Iris pigment epithelial cell (primary cell): Measurements from ENCODE around the gene S100A3.
A peak's percentile ranks its signal among the peaks of the same experiment; 100 is the strongest.
"Not testable (repeated sequence)": the region's sequence is repeated elsewhere in the genome, so short reads cannot be mapped to it uniquely, and the experiment has no call there.

Source experiments
- DNase-seq: peaks from one replicate; pipeline ENCODE4 v3.0.0-alpha.2; 2011; ENCODE audit warnings: low read depth

The S100A3 gene, protein sequence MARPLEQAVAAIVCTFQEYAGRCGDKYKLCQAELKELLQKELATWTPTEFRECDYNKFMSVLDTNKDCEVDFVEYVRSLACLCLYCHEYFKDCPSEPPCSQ

DNA sequence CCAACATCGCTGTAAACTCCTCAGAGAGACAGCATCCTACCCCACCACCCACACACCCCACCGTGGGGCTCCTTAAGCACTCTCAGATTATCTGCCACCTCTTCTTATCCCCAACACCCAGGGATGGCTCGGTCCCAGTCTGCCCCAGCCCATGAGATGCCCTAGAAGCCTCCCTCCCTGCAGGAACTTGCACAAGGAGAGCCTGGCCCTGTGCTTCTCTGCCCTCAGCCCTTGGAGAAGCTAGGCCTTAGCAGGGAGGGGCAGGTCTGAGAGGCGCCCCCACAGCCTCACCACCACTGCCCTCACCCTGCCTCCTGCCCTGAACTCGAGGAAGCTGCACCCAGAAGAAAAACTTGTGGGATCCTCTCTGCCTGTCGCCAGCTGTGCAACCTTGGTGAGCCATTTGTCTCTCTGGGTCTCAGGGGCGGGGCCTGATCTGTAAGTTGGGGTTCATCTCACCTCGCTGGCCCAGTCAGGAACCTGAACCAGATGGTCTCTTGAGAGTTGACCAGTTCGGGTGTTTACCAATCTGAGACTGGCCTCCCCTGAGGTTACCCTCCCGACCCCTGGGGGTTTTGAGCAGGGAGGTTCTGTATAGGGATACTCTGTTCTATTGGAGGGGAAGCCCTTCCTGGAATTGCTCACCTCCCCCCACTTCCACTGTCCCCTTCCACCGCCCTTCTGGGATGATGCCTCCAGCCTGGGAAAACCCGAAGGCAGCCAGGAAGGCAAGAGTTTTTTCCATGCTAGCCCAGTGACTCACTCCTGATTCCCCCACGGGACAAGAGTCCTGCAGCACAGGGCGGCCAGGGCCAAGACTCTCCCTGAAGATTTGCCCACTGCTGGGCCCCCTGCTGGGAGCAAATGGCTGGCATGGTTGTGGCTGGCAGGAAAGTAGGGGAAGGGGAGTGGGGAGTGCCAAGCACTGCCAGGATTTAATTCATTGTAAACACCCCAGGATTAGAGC is at the start of gene S100A3:
Gene S100A3, minus strand, starts transcription at position 537 of the 967 bp plus-strand sequence. CDS start 773 bp downstream, outside the sequence.
- DNase-seq, result peak; percentile 75

DNA sequence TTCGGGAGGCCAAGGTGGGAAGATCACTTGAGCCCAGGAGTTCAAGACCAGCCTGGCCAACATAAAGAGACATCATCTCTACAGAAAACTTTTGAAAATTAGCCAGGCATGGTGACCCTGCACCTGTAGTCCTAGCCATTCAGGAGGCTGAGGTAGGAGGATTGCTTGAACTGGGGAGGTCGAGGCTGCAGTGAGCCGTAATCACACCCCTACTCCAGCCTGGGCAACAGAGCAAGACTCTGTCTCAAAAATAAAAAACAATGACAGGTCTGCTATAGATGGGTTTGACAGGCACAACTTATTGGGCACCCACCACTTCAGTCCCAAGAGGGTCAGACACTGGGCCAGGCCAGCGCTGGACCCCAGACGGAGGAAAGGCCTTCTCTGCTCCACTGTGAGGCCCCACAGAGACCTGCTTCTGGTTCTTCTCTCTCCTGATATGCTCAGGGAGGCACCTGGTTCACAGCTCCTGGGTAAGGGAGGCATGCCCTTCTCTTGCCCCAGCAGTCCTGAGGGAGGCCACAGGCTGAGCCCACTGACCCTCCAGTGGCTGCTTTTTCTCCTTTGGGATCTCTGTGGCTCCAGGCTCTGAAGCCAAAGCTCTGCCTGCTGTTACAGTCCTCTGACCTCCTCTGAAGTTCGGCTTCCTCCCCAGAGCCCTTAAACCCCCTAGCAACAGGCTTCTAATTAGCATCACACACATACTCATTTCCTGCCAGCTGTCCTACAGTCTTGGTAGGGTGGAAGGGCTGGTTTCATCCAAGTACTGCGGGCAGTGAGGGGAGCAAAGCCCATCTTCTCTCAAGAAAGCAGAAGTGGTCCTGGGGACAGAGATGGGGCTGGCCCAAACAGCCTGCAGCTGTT is 49.5 kb upstream of the S100A3 start:
- peak; percentile 66 for DNase-seq

DNA sequence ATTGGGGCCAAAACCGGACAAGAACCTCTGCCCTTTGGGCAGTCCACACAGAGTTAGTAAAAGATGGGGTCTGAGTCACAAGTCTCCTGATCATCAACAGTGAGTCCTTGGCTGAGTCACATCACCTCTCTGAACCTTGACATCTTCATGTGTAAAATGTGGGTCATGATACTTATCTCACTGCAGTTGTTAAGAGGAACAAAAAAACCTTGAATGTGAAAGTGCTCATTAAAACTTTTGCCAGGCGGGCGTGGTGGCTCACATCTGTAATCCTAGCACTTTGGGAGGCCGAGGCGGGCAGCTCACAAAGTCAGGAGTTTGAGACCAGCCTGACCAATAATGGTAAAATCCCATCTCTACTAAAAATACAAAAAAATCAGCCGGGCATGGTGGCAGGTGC is 48.1 kb upstream of the S100A3 start:
- peak; percentile 76 for DNase-seq

DNA sequence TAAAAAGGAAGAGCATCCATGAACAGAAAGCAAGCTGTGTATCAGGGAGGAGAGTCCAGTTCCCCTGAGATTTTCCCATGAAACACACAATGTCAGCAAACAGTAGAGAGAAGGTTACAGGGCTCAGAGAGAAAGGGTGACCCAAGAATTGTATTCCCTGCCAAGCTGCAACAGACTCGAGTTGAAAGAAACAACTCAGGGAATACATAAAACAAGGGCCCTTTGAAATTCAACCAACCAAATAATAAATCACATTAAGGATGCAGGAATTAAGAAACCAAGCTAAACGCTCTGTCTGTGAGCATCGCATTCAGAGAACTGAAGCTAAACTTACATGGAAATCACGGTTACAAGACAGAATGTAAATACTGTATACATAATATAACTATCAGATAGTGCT is 43.7 kb upstream of the S100A3 start:
- DNase-seq, result no peak

DNA sequence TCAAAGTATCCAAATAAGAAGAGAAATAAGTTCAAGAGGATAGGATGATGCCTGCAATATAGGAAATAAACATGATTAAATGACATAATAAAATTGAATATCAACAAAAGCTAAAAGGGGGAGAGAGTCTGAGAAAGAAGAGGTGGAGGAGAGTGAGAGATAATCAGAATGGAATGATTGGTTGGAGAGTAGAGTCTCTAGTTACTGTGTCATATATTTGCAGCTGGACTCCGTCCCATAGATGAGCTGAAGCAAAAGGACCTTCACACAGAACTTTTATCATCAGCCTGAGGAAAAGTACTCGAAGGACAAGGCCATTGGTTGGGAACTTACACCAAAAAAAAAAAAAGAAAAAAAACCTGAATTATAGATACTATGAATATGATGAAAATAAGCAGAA is 39.4 kb upstream of the S100A3 start:
- DNase-seq, result no peak

DNA sequence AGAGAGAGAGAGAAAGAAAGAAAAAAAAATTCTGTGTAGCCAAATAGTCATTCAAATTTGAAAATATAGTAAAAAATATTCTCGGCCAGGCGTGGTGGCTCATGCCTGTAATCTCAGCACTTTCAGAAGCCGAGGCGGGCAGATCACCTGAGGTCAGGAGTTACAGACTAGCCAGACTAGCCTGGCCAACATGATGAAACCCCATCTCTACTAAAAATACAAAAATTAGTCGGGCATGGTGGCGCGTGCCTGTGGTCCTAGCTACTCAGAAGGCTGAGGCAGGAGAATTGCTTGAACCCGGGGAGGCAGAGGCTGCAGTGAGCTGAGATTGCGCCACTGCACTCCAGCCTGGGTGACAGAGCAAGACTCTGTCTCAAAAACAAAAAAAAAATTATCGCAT is 39.0 kb upstream of the S100A3 start:
- DNase-seq, result not testable (repeated sequence)

DNA sequence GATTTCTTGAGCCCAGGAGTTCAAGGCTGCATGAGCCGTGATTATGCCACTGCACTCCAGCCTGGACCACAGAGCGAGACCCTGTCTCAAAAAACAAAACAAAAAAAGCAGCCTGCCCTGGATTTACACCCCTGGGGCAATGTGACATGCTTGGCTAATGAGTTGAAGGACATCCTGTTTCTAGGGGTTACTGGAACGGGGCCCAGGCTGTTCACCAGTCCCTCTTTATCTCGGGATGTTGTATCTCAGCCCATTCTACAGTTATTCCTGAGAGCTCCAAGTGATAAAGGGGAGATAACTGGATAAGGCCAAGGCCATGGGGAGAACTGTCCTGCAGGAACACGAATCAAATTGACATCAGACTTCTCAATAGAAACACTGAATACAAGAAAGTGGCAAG is 38.3 kb upstream of the S100A3 start:
- no peak for DNase-seq

DNA sequence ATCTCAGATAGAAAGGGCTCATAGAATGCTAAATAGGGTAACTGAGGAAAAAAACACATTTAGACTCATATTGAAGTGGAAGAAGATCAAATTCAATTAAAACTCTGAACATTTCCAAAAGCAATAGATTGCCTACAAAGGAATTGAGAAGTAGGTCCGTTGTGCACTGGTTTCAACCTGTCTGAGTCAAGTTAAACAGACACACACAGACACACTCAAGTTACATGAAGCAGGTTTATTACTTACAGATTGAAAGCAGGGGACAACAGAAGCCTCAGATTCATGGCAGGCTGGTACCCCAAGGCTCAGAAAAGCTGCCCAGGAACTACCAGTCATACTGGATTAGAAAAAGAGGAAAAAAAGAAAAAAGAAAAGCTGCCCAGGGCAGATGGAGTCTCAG is 37.3 kb upstream of the S100A3 start:
- DNase-seq, result no peak

DNA sequence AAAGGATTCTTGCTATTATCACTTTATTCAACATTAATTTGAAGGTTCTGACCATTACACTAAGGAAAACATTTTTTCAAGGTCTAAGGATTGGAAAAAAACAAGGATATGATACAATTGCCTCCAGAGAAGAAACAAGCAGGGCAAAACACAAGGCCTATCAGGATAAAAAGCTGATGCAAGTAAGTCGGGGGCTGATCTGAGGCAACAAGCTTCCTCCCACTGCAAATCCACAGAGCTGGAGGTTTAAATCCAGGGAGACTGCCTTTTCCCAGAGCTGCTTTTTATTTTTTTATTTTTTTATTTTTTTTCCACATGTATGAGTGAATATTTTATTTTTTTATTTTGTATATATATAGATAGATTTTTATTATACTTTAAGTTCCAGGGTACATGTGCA is 35.9 kb upstream of the S100A3 start:
- DNase-seq, result no peak

DNA sequence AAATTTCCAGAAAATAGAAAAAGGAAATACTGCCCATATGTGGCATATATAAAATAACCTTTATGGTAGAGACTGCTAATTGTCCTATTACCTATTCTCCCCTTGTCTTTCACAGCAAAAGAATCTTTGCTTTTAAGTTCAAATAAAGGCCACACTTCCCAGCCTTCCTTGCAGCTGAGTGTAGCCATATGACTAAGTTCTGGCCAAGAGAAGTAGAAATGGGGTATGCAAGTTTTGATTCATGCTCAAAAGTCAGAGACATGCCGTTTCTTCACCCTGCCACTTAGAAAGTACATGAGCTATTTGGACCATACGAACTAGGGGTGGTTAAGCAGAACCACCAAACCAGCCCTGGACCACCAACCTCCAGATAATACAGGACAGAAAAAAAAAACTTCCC is 34.9 kb upstream of the S100A3 start:
- DNase-seq, result peak; percentile 62

DNA sequence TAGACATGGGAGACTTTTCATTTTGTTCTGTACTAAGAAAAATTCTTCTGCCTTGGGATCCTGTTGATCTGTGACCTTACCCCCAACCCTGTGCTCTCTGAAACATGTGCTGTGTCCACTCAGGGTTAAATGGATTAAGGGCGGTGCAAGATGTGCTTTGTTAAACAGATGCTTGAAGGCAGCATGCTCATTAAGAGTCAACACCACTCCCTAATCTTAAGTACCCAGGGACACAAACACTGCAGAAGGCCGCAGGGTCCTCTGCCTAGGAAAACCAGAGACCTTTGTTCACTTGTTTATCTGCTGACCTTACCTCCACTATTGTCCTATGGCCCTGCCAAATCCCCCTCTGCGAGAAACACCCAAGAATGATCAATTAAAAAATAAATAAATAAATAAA is 34.5 kb upstream of the S100A3 start:
- not testable (repeated sequence) for DNase-seq

DNA sequence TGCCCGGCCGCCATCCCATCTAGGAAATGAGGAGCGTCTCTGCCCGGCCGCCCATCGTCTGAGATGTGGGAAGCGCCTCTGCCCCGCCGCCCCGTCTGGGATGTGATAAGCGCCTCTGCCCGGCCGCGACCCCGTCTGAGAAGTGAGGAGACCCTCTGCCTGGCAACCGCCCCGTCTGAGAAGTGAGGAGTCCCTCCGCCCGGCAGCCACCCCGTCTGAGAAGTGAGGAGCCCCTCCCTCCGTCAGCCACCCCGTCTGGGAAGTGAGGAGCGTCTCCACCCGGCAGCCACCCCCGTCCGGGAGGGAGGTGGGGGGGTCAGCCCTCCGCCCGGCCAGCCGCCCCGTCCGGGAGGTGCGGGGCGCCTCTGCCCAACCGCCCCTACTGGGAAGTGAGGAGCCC is 33.8 kb upstream of the S100A3 start:
- DNase-seq, result not testable (repeated sequence)

DNA sequence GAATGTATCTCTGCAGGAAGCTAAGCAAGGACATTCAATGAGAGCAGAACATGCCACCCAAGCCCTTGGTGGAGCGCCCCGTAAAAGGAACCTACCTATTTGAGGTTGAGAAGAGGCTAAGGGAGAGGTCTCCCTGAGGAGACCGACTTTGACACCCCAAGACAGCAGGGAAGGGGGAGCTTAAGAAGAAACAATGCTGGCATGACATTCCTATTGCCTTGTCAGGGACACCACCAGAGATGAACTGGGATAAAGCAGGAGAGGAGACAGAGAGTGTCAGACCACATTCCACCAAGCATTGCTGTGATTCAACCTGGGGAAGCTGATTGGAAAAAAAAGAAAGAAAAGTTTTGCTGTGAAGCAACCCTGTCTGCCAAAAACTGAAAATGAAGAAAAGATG is 29.9 kb upstream of the S100A3 start:
- DNase-seq, result no peak

DNA sequence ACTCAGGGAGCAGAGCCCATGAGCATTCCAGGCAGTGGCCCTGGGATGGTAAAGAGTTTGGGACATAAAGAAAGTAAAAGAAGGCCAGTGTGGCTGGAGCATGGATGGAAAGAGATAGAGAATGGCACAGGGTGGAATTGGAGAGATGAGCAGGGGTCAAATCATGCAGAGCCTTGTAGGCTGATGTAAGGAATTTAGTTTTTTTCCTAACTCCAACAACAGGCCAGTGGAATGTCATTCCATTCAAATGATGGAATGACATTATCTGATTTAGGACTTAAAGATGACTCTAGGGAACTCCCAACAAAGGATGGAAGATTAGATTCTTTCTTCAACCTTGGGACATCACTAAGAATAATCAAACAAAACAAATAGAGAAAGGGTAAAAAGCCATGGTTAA is 29.4 kb upstream of the S100A3 start:
- DNase-seq, result no peak

DNA sequence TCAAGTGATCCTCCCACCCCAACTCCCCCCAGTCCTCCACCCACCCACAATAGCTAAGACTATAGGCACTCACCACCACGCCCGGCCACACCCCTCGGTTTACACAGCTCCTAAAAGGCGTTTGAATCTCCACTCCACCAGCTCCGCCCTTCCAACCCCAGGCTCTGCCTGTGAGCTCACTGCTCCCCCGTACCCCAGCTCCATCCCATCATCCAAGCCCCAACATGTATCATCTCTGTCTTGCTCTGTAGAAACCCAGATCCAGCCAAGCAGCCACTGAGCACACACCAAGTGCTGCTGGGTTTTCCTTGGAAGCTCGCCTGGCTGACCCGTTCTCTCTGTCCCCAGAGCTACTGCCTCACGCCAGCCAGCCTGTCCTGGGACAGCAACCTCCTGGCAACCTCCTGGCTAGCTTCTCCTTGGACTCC is 28.6 kb upstream of the S100A3 start:
- no peak for DNase-seq

DNA sequence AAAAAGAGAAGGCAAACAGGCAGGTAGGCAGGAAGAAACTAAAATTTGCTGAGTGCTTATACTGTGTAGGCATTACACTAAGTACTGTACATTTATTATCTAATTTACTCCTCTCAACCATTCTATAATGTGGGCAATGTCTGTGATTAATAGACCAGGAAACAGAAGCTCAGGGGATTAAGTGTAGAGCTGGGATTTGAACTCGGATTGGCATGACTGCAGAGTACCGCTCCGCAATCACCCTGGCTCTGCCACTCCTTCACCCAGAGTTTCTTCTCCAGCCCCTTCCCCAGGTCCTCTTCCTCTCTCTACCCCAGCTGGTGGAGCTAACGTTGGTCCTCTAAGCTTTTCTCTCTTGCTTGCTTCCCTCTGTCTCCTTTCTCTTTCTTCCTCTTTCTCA is 28.1 kb upstream of the S100A3 start:
- DNase-seq, result no peak

DNA sequence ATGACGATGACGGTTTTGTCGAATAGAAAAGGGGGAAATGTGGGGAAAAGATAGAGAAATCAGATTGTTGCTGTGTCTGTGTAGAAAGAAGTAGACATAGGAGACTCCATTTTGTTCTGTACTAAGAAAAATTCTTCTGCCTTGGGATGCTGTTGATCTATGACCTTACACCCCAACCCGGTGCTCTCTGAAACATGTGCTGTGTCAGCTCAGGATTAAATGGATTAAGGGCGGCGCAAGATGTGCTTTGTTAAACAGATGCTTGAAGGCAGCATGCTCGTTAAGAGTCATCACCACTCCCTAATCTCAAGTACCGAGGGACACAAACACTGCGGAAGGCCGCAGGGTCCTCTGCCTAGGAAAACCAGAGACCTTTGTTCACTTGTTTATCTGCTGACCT is 26.4 kb upstream of the S100A3 start:
- not testable (repeated sequence) for DNase-seq

DNA sequence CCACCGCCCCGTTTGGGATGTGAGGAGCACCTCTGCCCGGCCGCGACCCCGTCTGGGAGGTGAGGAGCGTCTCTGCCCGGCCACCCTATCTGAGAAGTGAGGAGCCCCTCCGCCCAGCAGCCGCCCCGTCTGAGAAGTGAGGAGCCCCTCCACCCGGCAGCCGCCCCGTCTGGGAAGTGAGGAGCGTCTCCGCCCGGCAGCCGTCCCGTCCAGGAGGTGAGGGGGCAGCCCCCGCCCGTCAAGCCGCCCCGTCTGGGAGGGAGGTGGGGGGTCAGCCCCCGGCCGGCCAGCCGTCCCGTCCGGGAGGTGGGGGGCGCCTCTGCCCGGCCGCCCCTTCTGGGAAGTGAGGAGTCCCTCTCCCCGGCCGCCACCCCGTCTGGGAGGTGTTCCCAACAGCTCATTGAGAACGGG is 26.0 kb upstream of the S100A3 start:
- DNase-seq, result not testable (repeated sequence)

DNA sequence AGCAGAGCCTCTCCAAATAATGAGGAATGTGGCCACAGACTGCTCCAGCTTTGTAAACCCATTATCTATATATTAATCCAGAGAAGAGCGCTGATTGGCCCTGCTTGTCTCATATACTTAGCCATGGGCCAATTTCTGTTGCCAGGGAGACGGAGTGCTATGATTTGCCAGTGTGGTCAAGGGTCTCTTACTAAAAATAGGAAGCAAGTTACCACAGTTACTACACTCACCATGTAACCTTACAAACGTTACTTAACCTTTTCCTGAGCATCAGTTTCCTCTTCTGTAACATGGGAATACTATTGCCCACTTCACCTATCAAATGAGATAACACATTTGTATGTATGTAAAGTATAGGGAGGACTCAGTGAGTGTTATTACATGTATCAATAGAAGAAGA is 24.3 kb upstream of the S100A3 start:
- no peak for DNase-seq

DNA sequence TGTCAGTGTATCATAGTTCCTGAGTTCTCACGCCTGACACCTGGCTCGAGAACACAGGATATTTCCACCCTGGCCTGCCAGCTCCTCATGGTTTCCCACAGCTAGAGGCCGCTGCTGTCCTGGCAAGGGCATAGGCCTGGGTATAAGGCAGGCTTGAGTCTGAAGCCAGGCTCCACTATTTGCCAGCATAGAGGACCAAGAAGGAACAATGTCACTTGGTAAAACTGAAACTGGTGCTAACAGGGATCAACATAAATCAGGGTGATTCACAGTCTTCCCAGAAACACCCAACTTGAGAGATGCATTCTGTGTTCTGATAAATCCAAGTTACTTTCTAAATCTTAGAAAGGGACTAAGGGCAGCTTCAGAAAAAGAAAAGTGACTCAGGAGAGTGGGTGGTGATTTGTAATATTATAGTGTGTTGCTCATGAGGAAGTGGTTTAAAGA is 23.5 kb upstream of the S100A3 start:
- peak; percentile 77 for DNase-seq

DNA sequence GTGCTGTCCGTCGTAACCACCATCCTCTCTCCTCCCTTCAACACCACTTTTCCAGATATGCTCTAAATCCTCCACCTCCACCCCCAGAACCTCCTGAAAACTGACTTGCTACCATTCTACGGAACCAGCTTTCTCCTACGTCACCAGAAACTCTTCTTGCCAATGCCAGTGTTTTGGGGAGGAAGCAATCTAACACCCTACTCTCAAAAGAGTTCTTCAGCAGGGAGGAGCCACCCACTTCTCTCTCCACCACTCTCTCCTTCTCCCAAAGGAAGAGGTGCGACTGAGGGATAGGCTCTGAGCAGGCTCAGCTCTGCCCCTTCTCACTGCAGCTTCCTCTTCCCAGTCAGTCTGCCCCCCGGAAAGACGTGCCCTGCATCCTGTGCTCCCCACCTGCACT is 22.6 kb upstream of the S100A3 start:
- DNase-seq, result no peak

DNA sequence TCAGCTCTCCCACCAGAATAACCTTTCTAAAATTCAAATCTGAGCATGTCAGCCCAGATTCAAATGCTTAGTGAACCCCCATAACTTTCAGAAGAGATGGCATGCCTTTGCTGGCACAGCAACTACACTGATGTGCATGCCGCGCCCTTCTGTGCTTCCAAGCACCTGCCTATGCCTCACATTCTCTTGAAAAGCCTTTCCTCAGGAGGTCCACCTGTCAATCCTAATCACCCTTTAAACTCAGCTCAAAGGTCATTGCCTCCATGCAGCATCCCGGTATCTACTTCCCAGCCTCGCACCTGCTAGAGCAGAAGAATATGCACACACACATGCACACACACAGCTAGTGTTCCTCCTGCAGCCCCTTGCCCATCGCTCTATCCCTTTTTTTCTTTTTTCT is 21.8 kb upstream of the S100A3 start:
- DNase-seq, result no peak

DNA sequence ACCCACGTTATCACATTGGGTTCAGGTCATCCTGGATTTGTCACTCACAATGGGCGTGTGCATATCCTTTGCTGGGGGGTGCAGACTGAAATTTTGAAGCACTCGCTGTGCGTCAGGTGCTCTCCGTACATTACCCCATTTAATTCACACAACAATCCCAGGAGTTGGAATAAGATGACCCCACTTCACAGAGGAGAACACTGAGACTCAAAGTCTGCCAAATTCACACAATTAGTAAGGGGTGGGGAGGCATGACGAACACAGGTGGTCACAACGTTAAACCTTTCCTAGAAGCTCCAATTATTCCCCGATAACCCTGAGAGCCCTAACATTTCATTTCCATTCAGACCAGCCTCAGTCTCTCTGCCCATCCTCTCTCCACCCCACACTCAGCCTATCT is 20.4 kb upstream of the S100A3 start:
- DNase-seq, result no peak
